H1 (cell line): ENCODE measurements around the gene CAMSAP3. TPM values are rescaled to one million over a fixed set of nuclear protein-coding genes. Genes with fewer than 3 reads are reported as not detected.

Experiments
- BACH1 ChIP-seq: IDR thresholded peaks from 2 replicates; pipeline ENCODE4 v1.6.1; 2012; ENCODE audit warnings: low read length, improper control_type of control experiment
- CBX8 ChIP-seq: fragments of 300-800, 300-1000 bp; sonication (generic); IDR thresholded peaks from 2 replicates; pipeline ENCODE4 v1.7.1; 2016; ENCODE audit warnings: low read depth, low read length, borderline replicate concordance
- FOSL1 ChIP-seq: IDR thresholded peaks from 2 replicates; pipeline ENCODE4 v1.6.1; 2011; ENCODE audit warnings: mild to moderate bottlenecking, low read depth, low read length, moderate library complexity; ENCODE audit not compliant: insufficient read depth
- GTF2F1 ChIP-seq: IDR thresholded peaks from 2 replicates; pipeline ENCODE4 v1.6.1; 2012; ENCODE audit warnings: low read depth, low read length, improper control_type of control experiment, borderline replicate concordance
- HDAC2 ChIP-seq, 2 experiments: fragments of 300-600 bp in 1 of 2; sonication (generic) in 1 of 2; IDR thresholded peaks; 2 replicates each; pipeline ENCODE4 v1.6.1; 2011 to 2012; ENCODE audit warnings: low read depth in 2 of 2, low read length in 2 of 2, mild to moderate bottlenecking in 2 of 2, moderate library complexity in 2 of 2, borderline replicate concordance in 1 of 2, inconsistent platforms in 1 of 2
- JUND ChIP-seq: IDR thresholded peaks from 2 replicates; pipeline ENCODE4 v1.6.1; 2011; ENCODE audit warnings: mild to moderate bottlenecking, improper control_type of control experiment, low read length
- ZNF274 ChIP-seq: IDR thresholded peaks from 2 replicates; pipeline ENCODE4 v1.7.0; 2012; ENCODE audit warnings: low read length, borderline replicate concordance; ENCODE audit errors: extremely low read depth
- polyA plus RNA-seq, 7 experiments: library from polyadenylated mRNA; depleted of rRNA in 3 of 7; stranded (reverse) in 5 of 7; unstranded in 2 of 7; fragments of >200 nt in 5 of 7; fragments of 200-250 nt in 2 of 7; gene quantifications; 1 replicate in 5 of 7; 2 replicates in 1 of 7; 4 replicates in 1 of 7; pipeline versions ENCODE4 v1.2.1 to v1.2.3, GENCODE V29; 2011 to 2013; ENCODE audit warnings: missing spikeins in 2 of 7, mixed read lengths in 2 of 7
- total RNA-seq: library from RNA; stranded (reverse); fragmentation: NEBNext Ultra II Directional; extraction: Animal tissue kit (Norgen Biotek cat#: 25700); gene quantifications from 2 replicates; pipeline ENCODE4 v1.2.1, GENCODE V29; 2021
- TF ChIP-seq, protein P1 (sequence below): fragments of 300-600 bp; sonication (generic); IDR thresholded peaks from 2 replicates; pipeline ENCODE4 v1.7.1; 2012; ENCODE audit warnings: low read length, moderate library complexity, mild to moderate bottlenecking, inconsistent platforms; ENCODE audit not compliant: insufficient replicate concordance
- TF ChIP-seq, protein P2 (sequence below): IDR thresholded peaks from 2 replicates; pipeline ENCODE4 v1.6.1; 2012; ENCODE audit warnings: low read length, inconsistent platforms

The CAMSAP3 gene
- total and polyA plus RNA-seq, 2 of the 8 experiments (the other 6 are each of a cell fraction or from before 2014, with no cell fraction given): 11.4 to 30.4 TPM

DNA sequence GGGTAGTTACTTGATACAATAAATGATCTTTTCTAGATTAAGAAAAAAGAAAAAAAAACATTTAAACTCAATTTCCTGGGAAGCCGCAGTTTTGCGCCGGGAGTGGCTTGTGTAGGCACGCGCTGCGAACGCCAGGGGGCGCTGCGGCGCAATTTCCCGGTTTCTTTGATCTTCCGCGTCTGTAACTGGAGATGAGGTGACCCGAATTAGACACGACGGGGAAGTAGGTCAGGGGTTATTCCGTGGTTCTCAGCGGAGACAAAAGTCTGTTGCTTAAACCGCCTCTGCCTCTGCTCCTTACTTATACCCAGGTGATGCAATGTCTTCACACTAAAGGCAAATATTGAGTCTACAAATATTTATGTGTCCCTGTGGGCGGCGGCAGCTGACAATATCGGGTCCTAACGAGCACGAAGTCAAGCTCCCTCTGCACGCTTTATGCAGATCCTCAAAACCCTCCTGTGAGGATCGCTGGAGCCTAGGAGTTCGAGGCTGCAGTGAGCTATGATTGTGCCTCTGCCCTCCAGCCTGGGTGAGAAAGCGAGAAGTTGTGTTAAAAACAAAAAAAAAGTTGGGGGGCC is 56.5 kb downstream of the CAMSAP3 start (continued):
- TF ChIP-seq HDAC2 (IDR thresholded peaks at IDR 0.05; ENCODE audit: borderline replicate concordance in 1 of 2, low read depth in 2 of 2, low read length in 2 of 2) (no peak), FOSL1 (no peak), JUND (peak; percentile 37; the same call in 1 of the 2 replicates), GTF2F1 (no peak), CBX8 (no peak), BACH1 (no peak), ZNF274 (no peak)
- TF ChIP-seq, protein P1, sequence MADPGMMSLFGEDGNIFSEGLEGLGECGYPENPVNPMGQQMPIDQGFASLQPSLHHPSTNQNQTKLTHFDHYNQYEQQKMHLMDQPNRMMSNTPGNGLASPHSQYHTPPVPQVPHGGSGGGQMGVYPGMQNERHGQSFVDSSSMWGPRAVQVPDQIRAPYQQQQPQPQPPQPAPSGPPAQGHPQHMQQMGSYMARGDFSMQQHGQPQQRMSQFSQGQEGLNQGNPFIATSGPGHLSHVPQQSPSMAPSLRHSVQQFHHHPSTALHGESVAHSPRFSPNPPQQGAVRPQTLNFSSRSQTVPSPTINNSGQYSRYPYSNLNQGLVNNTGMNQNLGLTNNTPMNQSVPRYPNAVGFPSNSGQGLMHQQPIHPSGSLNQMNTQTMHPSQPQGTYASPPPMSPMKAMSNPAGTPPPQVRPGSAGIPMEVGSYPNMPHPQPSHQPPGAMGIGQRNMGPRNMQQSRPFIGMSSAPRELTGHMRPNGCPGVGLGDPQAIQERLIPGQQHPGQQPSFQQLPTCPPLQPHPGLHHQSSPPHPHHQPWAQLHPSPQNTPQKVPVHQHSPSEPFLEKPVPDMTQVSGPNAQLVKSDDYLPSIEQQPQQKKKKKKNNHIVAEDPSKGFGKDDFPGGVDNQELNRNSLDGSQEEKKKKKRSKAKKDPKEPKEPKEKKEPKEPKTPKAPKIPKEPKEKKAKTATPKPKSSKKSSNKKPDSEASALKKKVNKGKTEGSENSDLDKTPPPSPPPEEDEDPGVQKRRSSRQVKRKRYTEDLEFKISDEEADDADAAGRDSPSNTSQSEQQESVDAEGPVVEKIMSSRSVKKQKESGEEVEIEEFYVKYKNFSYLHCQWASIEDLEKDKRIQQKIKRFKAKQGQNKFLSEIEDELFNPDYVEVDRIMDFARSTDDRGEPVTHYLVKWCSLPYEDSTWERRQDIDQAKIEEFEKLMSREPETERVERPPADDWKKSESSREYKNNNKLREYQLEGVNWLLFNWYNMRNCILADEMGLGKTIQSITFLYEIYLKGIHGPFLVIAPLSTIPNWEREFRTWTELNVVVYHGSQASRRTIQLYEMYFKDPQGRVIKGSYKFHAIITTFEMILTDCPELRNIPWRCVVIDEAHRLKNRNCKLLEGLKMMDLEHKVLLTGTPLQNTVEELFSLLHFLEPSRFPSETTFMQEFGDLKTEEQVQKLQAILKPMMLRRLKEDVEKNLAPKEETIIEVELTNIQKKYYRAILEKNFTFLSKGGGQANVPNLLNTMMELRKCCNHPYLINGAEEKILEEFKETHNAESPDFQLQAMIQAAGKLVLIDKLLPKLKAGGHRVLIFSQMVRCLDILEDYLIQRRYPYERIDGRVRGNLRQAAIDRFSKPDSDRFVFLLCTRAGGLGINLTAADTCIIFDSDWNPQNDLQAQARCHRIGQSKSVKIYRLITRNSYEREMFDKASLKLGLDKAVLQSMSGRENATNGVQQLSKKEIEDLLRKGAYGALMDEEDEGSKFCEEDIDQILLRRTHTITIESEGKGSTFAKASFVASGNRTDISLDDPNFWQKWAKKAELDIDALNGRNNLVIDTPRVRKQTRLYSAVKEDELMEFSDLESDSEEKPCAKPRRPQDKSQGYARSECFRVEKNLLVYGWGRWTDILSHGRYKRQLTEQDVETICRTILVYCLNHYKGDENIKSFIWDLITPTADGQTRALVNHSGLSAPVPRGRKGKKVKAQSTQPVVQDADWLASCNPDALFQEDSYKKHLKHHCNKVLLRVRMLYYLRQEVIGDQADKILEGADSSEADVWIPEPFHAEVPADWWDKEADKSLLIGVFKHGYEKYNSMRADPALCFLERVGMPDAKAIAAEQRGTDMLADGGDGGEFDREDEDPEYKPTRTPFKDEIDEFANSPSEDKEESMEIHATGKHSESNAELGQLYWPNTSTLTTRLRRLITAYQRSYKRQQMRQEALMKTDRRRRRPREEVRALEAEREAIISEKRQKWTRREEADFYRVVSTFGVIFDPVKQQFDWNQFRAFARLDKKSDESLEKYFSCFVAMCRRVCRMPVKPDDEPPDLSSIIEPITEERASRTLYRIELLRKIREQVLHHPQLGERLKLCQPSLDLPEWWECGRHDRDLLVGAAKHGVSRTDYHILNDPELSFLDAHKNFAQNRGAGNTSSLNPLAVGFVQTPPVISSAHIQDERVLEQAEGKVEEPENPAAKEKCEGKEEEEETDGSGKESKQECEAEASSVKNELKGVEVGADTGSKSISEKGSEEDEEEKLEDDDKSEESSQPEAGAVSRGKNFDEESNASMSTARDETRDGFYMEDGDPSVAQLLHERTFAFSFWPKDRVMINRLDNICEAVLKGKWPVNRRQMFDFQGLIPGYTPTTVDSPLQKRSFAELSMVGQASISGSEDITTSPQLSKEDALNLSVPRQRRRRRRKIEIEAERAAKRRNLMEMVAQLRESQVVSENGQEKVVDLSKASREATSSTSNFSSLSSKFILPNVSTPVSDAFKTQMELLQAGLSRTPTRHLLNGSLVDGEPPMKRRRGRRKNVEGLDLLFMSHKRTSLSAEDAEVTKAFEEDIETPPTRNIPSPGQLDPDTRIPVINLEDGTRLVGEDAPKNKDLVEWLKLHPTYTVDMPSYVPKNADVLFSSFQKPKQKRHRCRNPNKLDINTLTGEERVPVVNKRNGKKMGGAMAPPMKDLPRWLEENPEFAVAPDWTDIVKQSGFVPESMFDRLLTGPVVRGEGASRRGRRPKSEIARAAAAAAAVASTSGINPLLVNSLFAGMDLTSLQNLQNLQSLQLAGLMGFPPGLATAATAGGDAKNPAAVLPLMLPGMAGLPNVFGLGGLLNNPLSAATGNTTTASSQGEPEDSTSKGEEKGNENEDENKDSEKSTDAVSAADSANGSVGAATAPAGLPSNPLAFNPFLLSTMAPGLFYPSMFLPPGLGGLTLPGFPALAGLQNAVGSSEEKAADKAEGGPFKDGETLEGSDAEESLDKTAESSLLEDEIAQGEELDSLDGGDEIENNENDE: peak; percentile 53
- TF ChIP-seq, protein P2, sequence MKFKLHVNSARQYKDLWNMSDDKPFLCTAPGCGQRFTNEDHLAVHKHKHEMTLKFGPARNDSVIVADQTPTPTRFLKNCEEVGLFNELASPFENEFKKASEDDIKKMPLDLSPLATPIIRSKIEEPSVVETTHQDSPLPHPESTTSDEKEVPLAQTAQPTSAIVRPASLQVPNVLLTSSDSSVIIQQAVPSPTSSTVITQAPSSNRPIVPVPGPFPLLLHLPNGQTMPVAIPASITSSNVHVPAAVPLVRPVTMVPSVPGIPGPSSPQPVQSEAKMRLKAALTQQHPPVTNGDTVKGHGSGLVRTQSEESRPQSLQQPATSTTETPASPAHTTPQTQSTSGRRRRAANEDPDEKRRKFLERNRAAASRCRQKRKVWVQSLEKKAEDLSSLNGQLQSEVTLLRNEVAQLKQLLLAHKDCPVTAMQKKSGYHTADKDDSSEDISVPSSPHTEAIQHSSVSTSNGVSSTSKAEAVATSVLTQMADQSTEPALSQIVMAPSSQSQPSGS: no peak
